Neuronal stem cell (in vitro differentiated cells): ENCODE data around the gene RALA.

Experiments
- DNase-seq: peaks from one replicate; pipeline ENCODE4 v3.0.0-alpha.2; 2013; ENCODE audit warnings: low spot score
- H2AFZ ChIP-seq: one replicate; pipeline ENCODE4 v1.6.1; 2013; ENCODE audit warnings: mild to moderate bottlenecking, low read length, inconsistent platforms
- H2AK5ac ChIP-seq: 2 replicates; pipeline ENCODE4 v1.6.1; 2013; ENCODE audit warnings: low read depth, mild to moderate bottlenecking, inconsistent platforms, low read length, moderate library complexity, mixed read lengths
- H2BK120ac ChIP-seq: 2 replicates; pipeline ENCODE4 v1.6.1; 2013; ENCODE audit warnings: low read depth, mild to moderate bottlenecking, inconsistent platforms, low read length, moderate library complexity, mixed read lengths
- H2BK12ac ChIP-seq: one replicate; pipeline ENCODE4 v1.6.1; 2013; ENCODE audit warnings: low read length, inconsistent platforms
- H2BK15ac ChIP-seq: 2 replicates; pipeline ENCODE4 v1.6.1; 2013; ENCODE audit warnings: mild to moderate bottlenecking, low read length, inconsistent platforms, mixed read lengths
- H2BK5ac ChIP-seq: one replicate; pipeline ENCODE4 v1.6.1; 2013; ENCODE audit warnings: inconsistent platforms, mild to moderate bottlenecking, low read length, moderate library complexity
- H3K14ac ChIP-seq: one replicate; pipeline ENCODE4 v1.6.1; 2013; ENCODE audit warnings: low read length, inconsistent platforms
- H3K18ac ChIP-seq: 2 replicates; pipeline ENCODE4 v1.6.1; 2013; ENCODE audit warnings: low read length, inconsistent platforms
- H3K23ac ChIP-seq: 2 replicates; pipeline ENCODE4 v1.6.1; 2013; ENCODE audit warnings: low read depth, mild to moderate bottlenecking, mixed read lengths, low read length, inconsistent platforms; ENCODE audit not compliant: poor library complexity
- H3K27ac ChIP-seq: replicated peaks from 3 replicates; pipeline ENCODE4 v1.5.1; 2013; ENCODE audit warnings: low read length, inconsistent platforms
- H3K27me3 ChIP-seq, 3 experiments: 2 replicates each; pipeline ENCODE4 v1.6.1; 2013; ENCODE audit warnings: low read length in 3 of 3, mild to moderate bottlenecking in 2 of 3, inconsistent platforms in 1 of 3, low read depth in 1 of 3, mixed read lengths in 1 of 3, moderate library complexity in 1 of 3; ENCODE audit not compliant: control insufficient read depth in 3 of 3, insufficient read depth in 3 of 3
- H3K36me3 ChIP-seq, 2 donors: replicated peaks in 1 of 2; 2 replicates each; pipeline ENCODE4 v1.6.1; 2013; ENCODE audit warnings: low read length in 2 of 2; ENCODE audit not compliant: control insufficient read depth in 2 of 2, insufficient read depth in 2 of 2
- H3K4ac ChIP-seq: 2 replicates; pipeline ENCODE4 v1.6.1; 2013; ENCODE audit warnings: inconsistent platforms, mild to moderate bottlenecking, low read length, moderate library complexity
- H3K4me1 ChIP-seq, 2 donors: 1 replicate in 1 of 2; 2 replicates in 1 of 2; pipeline ENCODE4 v1.6.1; 2013; ENCODE audit warnings: low read length in 2 of 2, low read depth in 1 of 2; ENCODE audit not compliant: control insufficient read depth in 2 of 2, insufficient read depth in 1 of 2
- H3K4me2 ChIP-seq: one replicate; pipeline ENCODE4 v1.6.1; 2013; ENCODE audit warnings: mild to moderate bottlenecking, low read length, inconsistent platforms; ENCODE audit not compliant: insufficient read depth, poor library complexity, severe bottlenecking
- H3K4me3 ChIP-seq, 2 donors: 2 replicates each; pipeline ENCODE4 v1.5.1; 2013; ENCODE audit warnings: low read length in 2 of 2, mild to moderate bottlenecking in 2 of 2, inconsistent platforms in 1 of 2, moderate library complexity in 1 of 2
- H3K79me1 ChIP-seq: one replicate; pipeline ENCODE4 v1.6.1; 2013; ENCODE audit warnings: low read depth, mild to moderate bottlenecking, inconsistent platforms, low read length, moderate library complexity
- H3K9ac ChIP-seq: one replicate; pipeline ENCODE4 v1.6.1; 2013; ENCODE audit warnings: mild to moderate bottlenecking, low read depth, low read length, inconsistent platforms; ENCODE audit not compliant: poor library complexity
- H3K9me3 ChIP-seq, 2 donors: replicated peaks in 1 of 2; 2 replicates each; pipeline versions ENCODE3 to v1.6.1; 2013; ENCODE audit warnings: low read length in 2 of 2, mild to moderate bottlenecking in 2 of 2, inconsistent platforms in 1 of 2, low read depth in 1 of 2, mixed read lengths in 1 of 2, moderate library complexity in 1 of 2; ENCODE audit not compliant: control insufficient read depth in 2 of 2, insufficient read depth in 1 of 2
- H4K8ac ChIP-seq: one replicate; pipeline ENCODE4 v1.6.1; 2013; ENCODE audit warnings: low read depth, mild to moderate bottlenecking, inconsistent platforms, low read length, moderate library complexity
- H4K91ac ChIP-seq: one replicate; pipeline ENCODE4 v1.6.1; 2013; ENCODE audit warnings: low read length, low read depth, mild to moderate bottlenecking, inconsistent platforms; ENCODE audit not compliant: poor library complexity
- WGBS, 2 donors: extraction: QIAGEN DNeasy Blood & Tissue Kit; methylation state at CpG; one replicate each; pipeline ENCODE4 v1.1.7; 2013; ENCODE audit warnings: missing lambda C conversion rate in 2 of 2, mixed read lengths in 1 of 2; ENCODE audit not compliant: insufficient read length in 2 of 2, insufficient replicate concordance in 1 of 2; ENCODE audit errors: extremely low coverage in 2 of 2; 5-methylcytosine and 5-hydroxymethylcytosine counted together

The RALA gene

DNA sequence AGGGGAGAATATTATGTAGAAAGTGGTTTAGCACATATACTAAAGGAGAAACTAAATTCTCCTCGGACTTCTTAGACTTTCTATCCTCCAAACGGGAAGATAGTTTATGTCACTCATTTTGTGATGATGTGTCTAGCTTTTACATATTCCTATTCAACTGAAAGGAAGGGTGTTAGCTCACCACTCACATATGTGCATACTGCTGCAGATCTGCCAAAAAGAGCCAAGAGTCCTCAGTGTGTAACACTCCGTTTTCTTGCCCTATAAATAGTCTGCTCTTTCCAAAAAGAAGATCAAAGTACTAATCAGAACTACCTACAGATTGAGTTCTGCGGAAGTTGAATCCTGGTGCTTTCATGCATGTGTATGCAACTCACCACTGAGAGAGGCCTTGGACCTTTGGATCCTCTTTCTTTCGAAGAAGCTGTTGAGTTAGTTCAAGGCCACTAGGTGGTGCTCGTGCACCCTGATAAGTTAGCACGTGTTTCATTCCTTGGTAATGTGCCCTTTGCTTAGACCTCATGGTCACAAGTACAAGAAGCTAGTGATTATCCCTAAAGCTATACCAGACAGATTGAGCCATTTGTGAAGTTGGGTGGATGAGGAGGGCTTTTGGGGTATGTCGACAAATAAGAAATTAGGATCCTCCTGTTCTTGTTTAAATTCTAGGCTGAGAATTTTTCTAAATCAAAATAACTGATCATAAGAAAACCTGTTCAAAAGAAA lies 43.1 kb upstream of the RALA start:
- Histone ChIP-seq H3K4me2 (no peak overlapping the region), H4K8ac (no peak overlapping the region), H2AK5ac (no peak overlapping the region), H4K91ac (no peak overlapping the region), H3K36me3 (peaks cover 6 to 26% of the 10 kb centered on the region in 2 donors), H3K4ac (no peak overlapping the region), H3K4me1 (peaks cover 0 to 2% of the 10 kb centered on the region in 2 donors), H3K79me1 (peaks cover 3% of the 10 kb centered on the region), H2BK5ac (no peak overlapping the region), H3K27me3 (no peaks in the 10 kb centered on the region), H2AFZ (no peak overlapping the region), H3K14ac (no peak overlapping the region), H2BK120ac (no peak overlapping the region), H3K4me3 (no peak overlapping the region), H3K18ac (no peak overlapping the region), H3K23ac (no peak overlapping the region), H2BK12ac (no peak overlapping the region), H3K27ac (no peak overlapping the region), H2BK15ac (no peak overlapping the region), H3K9ac (no peak overlapping the region), H3K9me3 (peaks cover 3 to 7% of the 10 kb centered on the region in 2 donors)
- WGBS, 2 donors, result no CpG with 5 or more reads among the region's 8 CpGs
- peak; percentile 80 for DNase-seq

DNA sequence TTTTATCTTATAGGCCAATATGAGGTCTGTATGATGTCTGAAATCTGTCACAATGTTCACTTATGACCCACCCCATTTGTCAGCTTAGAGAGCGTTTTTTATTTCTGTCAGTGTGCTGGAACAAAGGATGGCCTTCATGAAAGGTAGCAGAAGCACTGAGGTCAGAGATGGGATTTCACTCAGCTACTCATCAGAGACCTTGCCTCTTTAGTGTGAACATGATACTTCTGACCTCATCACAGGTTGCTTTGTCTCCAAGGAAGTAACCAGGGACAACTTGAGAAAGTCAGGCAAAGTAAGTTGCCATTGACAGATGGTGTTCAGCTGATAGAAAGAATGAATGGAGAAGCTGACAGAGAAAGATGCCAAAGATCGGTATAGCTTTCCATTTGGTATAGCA lies 40.8 kb upstream of the RALA start:
- DNase-seq, result peak; percentile 18
- Histone ChIP-seq H2BK5ac (no peak overlapping the region), H2AFZ (no peak overlapping the region), H2BK12ac (no peak overlapping the region), H3K4ac (no peak overlapping the region), H3K9ac (no peak overlapping the region), H3K79me1 (peaks cover 3% of the 10 kb centered on the region), H2AK5ac (no peak overlapping the region), H3K14ac (no peak overlapping the region), H2BK15ac (no peak overlapping the region), H4K91ac (no peak overlapping the region), H4K8ac (no peak overlapping the region), H2BK120ac (no peak overlapping the region), H3K4me1 (peaks cover 0 to 2% of the 10 kb centered on the region in 2 donors), H3K4me3 (no peak overlapping the region), H3K27ac (no peak overlapping the region), H3K36me3 (peaks cover 4 to 11% of the 10 kb centered on the region in 2 donors), H3K18ac (no peak overlapping the region), H3K23ac (no peak overlapping the region), H3K27me3 (no peaks in the 10 kb centered on the region), H3K9me3 (peaks cover 0 to under 1% of the 10 kb centered on the region in 2 donors), H3K4me2 (no peak overlapping the region)
- WGBS, 2 donors, result no CpG with 5 or more reads among the region's 2 CpGs

DNA sequence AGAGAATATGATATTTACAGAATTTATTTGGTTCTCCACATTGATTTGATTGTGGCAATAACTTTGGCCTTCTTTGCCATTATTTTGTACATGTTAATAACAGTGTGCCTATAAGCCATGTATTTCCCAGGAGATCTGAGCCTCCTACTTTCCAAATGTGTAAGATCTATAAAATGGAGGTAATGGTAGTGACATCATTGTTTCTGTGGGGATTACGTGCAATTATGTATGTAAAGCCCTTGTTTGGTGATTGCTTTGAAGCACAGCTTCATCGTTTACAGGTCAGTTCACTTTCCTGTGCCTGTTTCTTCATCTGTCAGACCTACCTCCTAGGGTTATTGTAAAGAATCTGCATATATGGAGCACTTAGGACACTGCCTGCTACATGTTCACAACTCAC lies 39.8 kb upstream of the RALA start:
- Histone ChIP-seq H3K18ac (no peak overlapping the region), H2BK15ac (no peak overlapping the region), H3K4me2 (no peak overlapping the region), H3K4ac (no peak overlapping the region), H3K4me3 (no peak overlapping the region), H3K23ac (no peak overlapping the region), H3K14ac (no peak overlapping the region), H2BK5ac (no peak overlapping the region), H2AFZ (no peak overlapping the region), H3K27ac (no peak overlapping the region), H2AK5ac (no peak overlapping the region), H3K79me1 (peaks cover 3% of the 10 kb centered on the region), H3K27me3 (no peaks in the 10 kb centered on the region), H3K9ac (no peak overlapping the region), H2BK12ac (no peak overlapping the region), H3K9me3 (no peaks in the 10 kb centered on the region), H4K8ac (no peak overlapping the region), H2BK120ac (no peak overlapping the region), H4K91ac (no peak overlapping the region), H3K36me3 (peaks cover under 1 to 7% of the 10 kb centered on the region in 2 donors), H3K4me1 (peaks cover 0 to 2% of the 10 kb centered on the region in 2 donors)
- no CpG with 5 or more reads among the region's 2 CpGs for WGBS, 2 donors
- DNase-seq, result no peak

DNA sequence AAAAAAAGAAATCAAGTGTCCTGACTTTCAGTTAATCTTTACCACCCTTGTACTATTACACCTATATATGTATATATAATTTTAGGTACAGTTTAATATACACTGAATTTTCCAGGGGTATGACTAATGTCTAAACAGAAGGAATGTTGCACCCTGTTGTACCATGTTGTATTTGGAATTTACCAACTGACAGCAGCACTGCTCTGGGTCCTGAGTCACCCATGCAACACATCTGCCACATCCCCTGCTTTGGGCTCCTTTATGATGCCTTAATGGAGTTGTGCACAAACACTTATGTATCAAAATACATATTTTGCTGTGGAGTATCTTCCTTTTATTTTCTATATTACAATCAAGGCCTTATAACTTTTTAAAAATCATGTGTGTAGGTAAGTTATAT lies 36.0 kb upstream of the RALA start:
- no peak overlapping the region for H2BK15ac ChIP-seq

More for the DNA sequence above, 36.0 kb upstream of the RALA start:
- DNase-seq, result no peak
- H3K14ac ChIP-seq, result no peak overlapping the region
- no peak overlapping the region for H4K91ac ChIP-seq
- H3K4me1 ChIP-seq, result peaks cover 2 to 8% of the 10 kb centered on the region in 2 donors
- no peak overlapping the region for H4K8ac ChIP-seq
- H2BK120ac ChIP-seq, result no peak overlapping the region
- no peak overlapping the region for H3K27ac ChIP-seq
- no peak overlapping the region for H3K4me3 ChIP-seq
- H2BK5ac ChIP-seq, result no peak overlapping the region
- H3K27me3 ChIP-seq, result no peaks in the 10 kb centered on the region
- no peak overlapping the region for H3K4ac ChIP-seq
- no peak overlapping the region for H2AFZ ChIP-seq
- H3K18ac ChIP-seq, result no peak overlapping the region
- H3K9ac ChIP-seq, result no peak overlapping the region
- H3K4me2 ChIP-seq, result no peak overlapping the region
- H3K36me3 ChIP-seq, result no peaks in the 10 kb centered on the region
- H3K79me1 ChIP-seq, result peaks cover 3% of the 10 kb centered on the region
- H2BK12ac ChIP-seq, result no peak overlapping the region
- H2AK5ac ChIP-seq, result no peak overlapping the region
- no peaks in the 10 kb centered on the region for H3K9me3 ChIP-seq
- H3K23ac ChIP-seq, result no peak overlapping the region
